ENCODE results near the gene BCO2. TPM values are rescaled to one million over a fixed set of nuclear protein-coding genes. Genes with fewer than 3 reads are reported as not detected.

The BCO2 gene
- total RNA-seq, 1 experiment from 2014 or later = not detected

DNA sequence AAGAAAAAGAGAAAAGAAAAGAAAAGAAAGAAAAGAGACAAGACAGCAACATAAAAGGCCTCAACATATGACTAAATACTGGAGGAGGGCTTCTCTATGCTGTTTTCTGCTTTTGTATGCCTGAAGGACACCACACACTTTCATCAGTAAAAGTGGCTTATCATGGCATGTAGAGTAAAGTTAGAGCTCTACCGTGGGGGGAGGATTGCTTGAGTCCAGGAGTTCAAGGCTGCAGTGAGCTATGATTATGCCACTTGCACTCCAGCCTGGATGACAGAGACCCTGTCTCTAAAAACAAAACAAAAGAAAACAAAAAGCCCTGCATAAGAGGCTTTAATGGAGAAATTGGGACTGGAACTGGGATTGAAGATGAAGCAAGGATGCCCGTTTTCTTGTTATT, 56.6 kb downstream of the BCO2 start:
- H3K4me3 Mint-ChIP-seq (ENCODE audit: unreplicated experiment) = no peak overlapping the region
- intact Hi-C loops (cut with micrococcal nuclease) = no loop called here
- DNase-seq (ENCODE audit: unreplicated experiment) = no peak
- ChIA-PET POLR2A (interaction anchor here (0.8 to 1.2 kb wide), 3 partner anchors 8 to 145 kb away, joined by 3 to 4 read pairs (median 3); partner anchors contain the start of genes SDHD and TIMM8B), CTCF (interaction anchor here (1.0 kb wide), 1 partner anchor 13 kb away, joined by 3 read pairs; no protein-coding TSS in a partner anchor)
- H3K36me3 Mint-ChIP-seq (ENCODE audit: insufficient read depth, unreplicated experiment) = peaks cover 87% of the 10 kb centered on the region
- no peaks in the 10 kb centered on the region for H3K27me3 Mint-ChIP-seq (ENCODE audit: insufficient read depth, unreplicated experiment)
- H3K27ac Mint-ChIP-seq (ENCODE audit: low read depth, unreplicated experiment) = no peak overlapping the region
- H3K9me3 Mint-ChIP-seq (ENCODE audit: unreplicated experiment) = no peaks in the 10 kb centered on the region
- TF ChIP-seq, protein P1, sequence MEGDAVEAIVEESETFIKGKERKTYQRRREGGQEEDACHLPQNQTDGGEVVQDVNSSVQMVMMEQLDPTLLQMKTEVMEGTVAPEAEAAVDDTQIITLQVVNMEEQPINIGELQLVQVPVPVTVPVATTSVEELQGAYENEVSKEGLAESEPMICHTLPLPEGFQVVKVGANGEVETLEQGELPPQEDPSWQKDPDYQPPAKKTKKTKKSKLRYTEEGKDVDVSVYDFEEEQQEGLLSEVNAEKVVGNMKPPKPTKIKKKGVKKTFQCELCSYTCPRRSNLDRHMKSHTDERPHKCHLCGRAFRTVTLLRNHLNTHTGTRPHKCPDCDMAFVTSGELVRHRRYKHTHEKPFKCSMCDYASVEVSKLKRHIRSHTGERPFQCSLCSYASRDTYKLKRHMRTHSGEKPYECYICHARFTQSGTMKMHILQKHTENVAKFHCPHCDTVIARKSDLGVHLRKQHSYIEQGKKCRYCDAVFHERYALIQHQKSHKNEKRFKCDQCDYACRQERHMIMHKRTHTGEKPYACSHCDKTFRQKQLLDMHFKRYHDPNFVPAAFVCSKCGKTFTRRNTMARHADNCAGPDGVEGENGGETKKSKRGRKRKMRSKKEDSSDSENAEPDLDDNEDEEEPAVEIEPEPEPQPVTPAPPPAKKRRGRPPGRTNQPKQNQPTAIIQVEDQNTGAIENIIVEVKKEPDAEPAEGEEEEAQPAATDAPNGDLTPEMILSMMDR (IDR thresholded peaks at IDR 0.05; ENCODE audit: unreplicated experiment) = no peak
- peaks cover 7% of the 10 kb centered on the region for H3K4me1 Mint-ChIP-seq (ENCODE audit: insufficient read depth, unreplicated experiment)
- no TSS peak for BruUV-seq (replicated peaks)

GRCh38 chr11:112235750-112236390, 60.6 kb downstream of the BCO2 start:
- Mint-ChIP-seq H3K27ac (ENCODE audit: low read depth, unreplicated experiment) (no peak overlapping the region), H3K27me3 (ENCODE audit: insufficient read depth, unreplicated experiment) (no peaks in the 10 kb centered on the region), H3K36me3 (ENCODE audit: insufficient read depth, unreplicated experiment) (peaks cover 70% of the 10 kb centered on the region), H3K4me3 (ENCODE audit: unreplicated experiment) (no peak overlapping the region), H3K9me3 (ENCODE audit: unreplicated experiment) (no peaks in the 10 kb centered on the region), H3K4me1 (ENCODE audit: insufficient read depth, unreplicated experiment) (no peaks in the 10 kb centered on the region)
- BruUV-seq (replicated peaks) = no TSS peak
- ChIA-PET CTCF (interaction anchor here (0.7 to 1.6 kb wide), 3 partner anchors 10 to 44 kb away, joined by 3 read pairs; partner anchors contain the start of gene PTS), POLR2A (interaction anchor here (0.7 kb wide), 1 partner anchor 878 kb away, joined by 4 read pairs; no protein-coding TSS in a partner anchor)
- TF ChIP-seq, protein P1 (IDR thresholded peaks at IDR 0.05; ENCODE audit: unreplicated experiment) = no peak
- no peak for DNase-seq (ENCODE audit: unreplicated experiment)
- intact Hi-C loops (cut with micrococcal nuclease) = no loop called here

- POLR2A ChIA-PET = no interaction called here
- H3K27ac Mint-ChIP-seq (ENCODE audit: low read depth, unreplicated experiment) = no peak overlapping the region
- no peak overlapping the region for H3K4me3 Mint-ChIP-seq (ENCODE audit: unreplicated experiment)
- no peak for DNase-seq (ENCODE audit: unreplicated experiment)
- no peaks in the 10 kb centered on the region for H3K4me1 Mint-ChIP-seq (ENCODE audit: insufficient read depth, unreplicated experiment)
- intact Hi-C loops (cut with micrococcal nuclease) = no loop called here
- no peaks in the 10 kb centered on the region for H3K27me3 Mint-ChIP-seq (ENCODE audit: insufficient read depth, unreplicated experiment)
- H3K36me3 Mint-ChIP-seq (ENCODE audit: insufficient read depth, unreplicated experiment) = peaks cover 69% of the 10 kb centered on the region
- BruUV-seq (replicated peaks) = no TSS peak
- TF ChIP-seq, protein P1 (IDR thresholded peaks at IDR 0.05; ENCODE audit: unreplicated experiment) = no peak
- H3K9me3 Mint-ChIP-seq (ENCODE audit: unreplicated experiment) = no peaks in the 10 kb centered on the region
- CTCF ChIA-PET = interaction anchor here (0.5 kb wide), 1 partner anchor 35 kb away, joined by 3 read pairs; no protein-coding TSS in a partner anchor
These were observed 62.1 kb downstream of the BCO2 start for GRCh38 chr11:112237451-112237850.

GRCh38 chr11:112238041-112238440, 62.7 kb downstream of the BCO2 start:
- Mint-ChIP-seq H3K27ac (ENCODE audit: low read depth, unreplicated experiment) (no peak overlapping the region), H3K4me3 (ENCODE audit: unreplicated experiment) (no peak overlapping the region), H3K9me3 (ENCODE audit: unreplicated experiment) (no peaks in the 10 kb centered on the region), H3K27me3 (ENCODE audit: insufficient read depth, unreplicated experiment) (no peaks in the 10 kb centered on the region), H3K4me1 (ENCODE audit: insufficient read depth, unreplicated experiment) (no peaks in the 10 kb centered on the region), H3K36me3 (ENCODE audit: insufficient read depth, unreplicated experiment) (peaks cover 69% of the 10 kb centered on the region)
- ChIA-PET CTCF (interaction anchor here (0.6 kb wide), 2 partner anchors 15 to 913 kb away, joined by 3 to 4 read pairs; no protein-coding TSS in a partner anchor), POLR2A (no interaction called here)
- intact Hi-C loops (cut with micrococcal nuclease) = no loop called here
- no peak for DNase-seq (ENCODE audit: unreplicated experiment)
- TF ChIP-seq, protein P1 (IDR thresholded peaks at IDR 0.05; ENCODE audit: unreplicated experiment) = no peak
- no TSS peak for BruUV-seq (replicated peaks)
